ENCODE results near the gene RBPJL. TPM values are rescaled to one million over a fixed set of nuclear protein-coding genes. Genes with fewer than 3 reads are reported as not detected.

The RBPJL gene
- total RNA-seq, 1 experiment from 2014 or later = not detected

GRCh38 chr20:45330476-45330875 lies 23.8 kb downstream of the RBPJL start:
- no peak for DNase-seq (ENCODE audit: low spot score)
- H3K27me3 ChIP-seq (replicated peaks; ENCODE audit: insufficient read depth, low read depth, low read length, poor library complexity) = no peaks in the 10 kb centered on the region
- no peak overlapping the region for H3K27ac ChIP-seq (ENCODE audit: low read depth, low read length, poor library complexity, severe bottlenecking)
- H3K4me3 ChIP-seq (ENCODE audit: low read depth, low read length, poor library complexity, severe bottlenecking) = no peak overlapping the region
- ChIA-PET POLR2A (ENCODE audit: low non-redundant PET) (no interaction called here), CTCF (interaction anchor here (0.6 kb wide), 1 partner anchor 54 kb away, joined by 3 read pairs; no protein-coding TSS in a partner anchor)
- intact Hi-C loops (cut with micrococcal nuclease; ENCODE audit: unreplicated experiment) = no loop called here
- TF ChIP-seq CTCF (conservative IDR thresholded peaks at IDR 0.05; ENCODE audit: low read depth, low read length) (no peak), EZH2 (IDR thresholded peaks at IDR 0.05; ENCODE audit: borderline replicate concordance, low read depth, low read length, poor library complexity, severe bottlenecking) (no peak)
- peaks cover 23% of the 10 kb centered on the region for H3K36me3 ChIP-seq (ENCODE audit: insufficient read depth, low read length, poor library complexity, severe bottlenecking)
- H3K9me3 ChIP-seq (ENCODE audit: low read depth, low read length, poor library complexity, severe bottlenecking) = no peaks in the 10 kb centered on the region
- peaks cover 6% of the 10 kb centered on the region for H3K4me1 ChIP-seq (ENCODE audit: insufficient read depth, low read length, poor library complexity, severe bottlenecking)
- no TSS peak for BruUV-seq (replicated peaks)

- H3K27ac ChIP-seq (ENCODE audit: low read depth, low read length, poor library complexity, severe bottlenecking) = no peak overlapping the region
- ChIA-PET POLR2A (ENCODE audit: low non-redundant PET) (no interaction called here), CTCF (no interaction called here)
- no peaks in the 10 kb centered on the region for H3K4me1 ChIP-seq (ENCODE audit: insufficient read depth, low read length, poor library complexity, severe bottlenecking)
- no peak overlapping the region for H3K4me3 ChIP-seq (ENCODE audit: low read depth, low read length, poor library complexity, severe bottlenecking)
- intact Hi-C loops (cut with micrococcal nuclease; ENCODE audit: unreplicated experiment) = no loop called here
- no peaks in the 10 kb centered on the region for H3K9me3 ChIP-seq (ENCODE audit: low read depth, low read length, poor library complexity, severe bottlenecking)
- DNase-seq (ENCODE audit: low spot score) = no peak
- TF ChIP-seq CTCF (conservative IDR thresholded peaks at IDR 0.05; ENCODE audit: low read depth, low read length) (no peak), EZH2 (IDR thresholded peaks at IDR 0.05; ENCODE audit: borderline replicate concordance, low read depth, low read length, poor library complexity, severe bottlenecking) (no peak)
- no peaks in the 10 kb centered on the region for H3K27me3 ChIP-seq (replicated peaks; ENCODE audit: insufficient read depth, low read depth, low read length, poor library complexity)
- no TSS peak for BruUV-seq (replicated peaks)
- H3K36me3 ChIP-seq (ENCODE audit: insufficient read depth, low read length, poor library complexity, severe bottlenecking) = peaks cover 9% of the 10 kb centered on the region
These were observed 30.1 kb downstream of the RBPJL start for GRCh38 chr20:45336530-45337366.

- POLR2A ChIA-PET (ENCODE audit: low non-redundant PET) = no interaction called here
- no peak for DNase-seq (ENCODE audit: low spot score)
These were observed 30.9 kb downstream of the RBPJL start for GRCh38 chr20:45337367-45338120.

More at GRCh38 chr20:45337367-45338120, 30.9 kb downstream of the RBPJL start:
- Histone ChIP-seq H3K4me1 (ENCODE audit: insufficient read depth, low read length, poor library complexity, severe bottlenecking) (no peaks in the 10 kb centered on the region), H3K9me3 (ENCODE audit: low read depth, low read length, poor library complexity, severe bottlenecking) (no peaks in the 10 kb centered on the region), H3K4me3 (ENCODE audit: low read depth, low read length, poor library complexity, severe bottlenecking) (no peak overlapping the region), H3K36me3 (ENCODE audit: insufficient read depth, low read length, poor library complexity, severe bottlenecking) (peaks cover 9% of the 10 kb centered on the region), H3K27me3 (replicated peaks; ENCODE audit: insufficient read depth, low read depth, low read length, poor library complexity) (no peaks in the 10 kb centered on the region), H3K27ac (ENCODE audit: low read depth, low read length, poor library complexity, severe bottlenecking) (no peak overlapping the region)
- CTCF ChIA-PET = no interaction called here
- no peak for TF ChIP-seq EZH2 (IDR thresholded peaks at IDR 0.05; ENCODE audit: borderline replicate concordance, low read depth, low read length, poor library complexity, severe bottlenecking)
- intact Hi-C loops (cut with micrococcal nuclease; ENCODE audit: unreplicated experiment) = no loop called here
- BruUV-seq (replicated peaks) = no TSS peak

All from A673 (cell line).